Smooth muscle cell (in vitro differentiated cells): ENCODE data around the gene MAPKAP1. TPM values are rescaled to one million over a fixed set of nuclear protein-coding genes. Genes with fewer than 3 reads are reported as not detected.
A peak's percentile ranks its signal among the peaks of the same experiment; 100 is the strongest.

Experiments
- DNase-seq: peaks from one replicate; lab custom pipeline; 2025; ENCODE audit not compliant: unreplicated experiment; lab: John Stamatoyannopoulos, UW
- H2AFZ ChIP-seq: fragments of 200-600 bp; sonication (generic); 2 replicates; pipeline ENCODE4 v1.6.0; 2016; ENCODE audit warnings: antibody characterized with exemption, low read depth, mild to moderate bottlenecking
- H3F3A ChIP-seq: fragments of 200-600 bp; sonication (generic); 2 replicates; pipeline ENCODE4 v1.6.0; 2017; ENCODE audit warnings: antibody characterized with exemption, low read depth
- H3K27ac ChIP-seq: fragments of 200-600 bp; sonication (generic); 2 replicates; pipeline ENCODE4 v1.5.1; 2016; ENCODE audit warnings: low read depth, mild to moderate bottlenecking
- H3K27me3 ChIP-seq: fragments of 200-600 bp; sonication (generic); 2 replicates; pipeline ENCODE4 v1.6.1; 2016; ENCODE audit warnings: low read depth, mild to moderate bottlenecking
- H3K36me3 ChIP-seq: fragments of 200-600 bp; sonication (generic); 2 replicates; pipeline ENCODE4 v1.5.1; 2016; ENCODE audit warnings: low read depth
- H3K4me1 ChIP-seq: fragments of 200-600 bp; sonication (generic); 2 replicates; pipeline ENCODE4 v1.5.1; 2016; ENCODE audit warnings: low read depth
- H3K4me2 ChIP-seq: fragments of 200-600 bp; sonication (generic); 2 replicates; pipeline ENCODE4 v1.6.0; 2016; ENCODE audit warnings: mild to moderate bottlenecking
- H3K4me3 ChIP-seq: fragments of 200-600 bp; sonication (generic); 2 replicates; pipeline ENCODE4 v1.5.1; 2016; ENCODE audit warnings: mild to moderate bottlenecking
- H3K79me2 ChIP-seq: fragments of 200-600 bp; sonication (generic); 2 replicates; pipeline ENCODE4 v1.6.0; 2016; ENCODE audit warnings: low read depth, mild to moderate bottlenecking
- H3K9ac ChIP-seq: fragments of 200-600 bp; sonication (generic); 2 replicates; pipeline ENCODE4 v1.6.0; 2016; ENCODE audit warnings: low read depth
- H3K9me3 ChIP-seq: fragments of 200-600 bp; sonication (generic); replicated peaks from 2 replicates; pipeline ENCODE4 v1.5.1; 2016; ENCODE audit warnings: low read depth
- H4K20me1 ChIP-seq: fragments of 200-600 bp; sonication (generic); 2 replicates; pipeline ENCODE4 v1.6.0; 2016; ENCODE audit warnings: low read depth
- WGBS: methylation state at CpG from one replicate; pipeline ENCODE4 v1.1.7; 2016; ENCODE audit warnings: low lambda C conversion rate; 5-methylcytosine and 5-hydroxymethylcytosine counted together
- polyA plus RNA-seq: library from polyadenylated mRNA; unstranded; fragments of >200 nt; fragmentation: Nextera tagmentation; extraction: Ambion mirVana; gene quantifications from 2 replicates; pipeline ENCODE4 v1.2.1, GENCODE V29; 2016
- total RNA-seq: library from RNA; depleted of rRNA; stranded (reverse); fragments of >200 nt; gene quantifications from 2 replicates; pipeline ENCODE4 v1.2.3, GENCODE V29; 2014
- TF ChIP-seq, protein P1 (sequence below): fragments of 200-600 bp; sonication (generic); IDR thresholded peaks from 2 replicates; pipeline ENCODE4 v1.5.1; 2017; ENCODE audit warnings: borderline replicate concordance, mild to moderate bottlenecking, antibody characterized with exemption; ENCODE audit not compliant: insufficient read depth, poor library complexity, severe bottlenecking

Gene MAPKAP1
- total and polyA plus RNA-seq, 2 experiments from 2014 or later, result 50.1 to 74.5 TPM

DNA sequence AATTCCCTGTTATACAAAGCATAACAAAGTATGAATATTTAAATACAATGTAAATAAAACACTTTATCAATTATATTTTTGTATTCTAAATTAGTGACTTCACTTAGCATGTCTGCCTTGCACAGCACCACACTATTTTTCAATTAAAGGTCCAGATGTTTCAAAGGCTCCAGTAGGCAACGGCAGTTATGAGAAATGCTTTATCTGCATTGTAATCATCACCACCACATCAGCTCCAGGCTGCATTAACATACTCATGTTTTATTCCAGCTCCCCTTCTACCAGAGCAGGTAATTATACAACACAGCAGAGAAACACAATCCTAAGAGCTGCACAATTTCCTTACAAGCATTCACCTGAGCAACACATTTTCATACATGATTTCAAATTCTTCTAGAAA, 102.8 kb downstream of the MAPKAP1 start:
- Histone ChIP-seq H4K20me1 (peaks cover 96% of the 10 kb centered on the region), H3K4me2 (no peak overlapping the region)

DNA sequence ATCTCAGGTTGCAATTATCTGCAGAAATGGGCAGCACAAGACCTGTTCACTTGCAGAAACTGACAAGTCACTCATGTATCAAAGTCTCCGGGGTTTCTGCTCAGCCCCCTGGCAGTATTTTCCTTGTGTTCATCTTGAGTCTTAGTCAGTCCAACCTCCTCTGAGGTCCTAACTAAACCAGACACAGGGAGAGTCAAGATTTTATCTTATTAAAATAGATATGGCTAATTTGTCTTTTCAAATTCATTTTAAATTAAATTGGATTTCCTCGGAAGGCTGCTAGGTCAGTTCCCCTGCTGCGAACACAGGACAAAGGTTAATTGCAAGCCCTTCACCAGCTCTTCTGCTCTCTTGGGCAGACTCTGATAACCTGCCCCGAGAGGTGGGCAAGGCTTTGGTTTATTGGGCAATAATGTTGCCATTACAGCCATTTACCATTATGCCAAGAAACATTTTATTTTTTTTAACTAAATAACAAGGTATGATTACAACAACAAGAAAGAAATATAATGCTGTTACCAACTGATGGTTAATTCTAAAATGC, 103.5 kb downstream of the MAPKAP1 start:
- no peak overlapping the region for H3K4me2 ChIP-seq
- no peak overlapping the region for H3K9ac ChIP-seq
- no peaks in the 10 kb centered on the region for H3K36me3 ChIP-seq
- peaks cover 42% of the 10 kb centered on the region for H3K79me2 ChIP-seq
- no peak overlapping the region for H3K4me3 ChIP-seq
- no peak overlapping the region for H3K27ac ChIP-seq
- no peak overlapping the region for H2AFZ ChIP-seq
- no peaks in the 10 kb centered on the region for H3K9me3 ChIP-seq
- H3F3A ChIP-seq, result peaks cover 3% of the 10 kb centered on the region
- TF ChIP-seq, protein P1, sequence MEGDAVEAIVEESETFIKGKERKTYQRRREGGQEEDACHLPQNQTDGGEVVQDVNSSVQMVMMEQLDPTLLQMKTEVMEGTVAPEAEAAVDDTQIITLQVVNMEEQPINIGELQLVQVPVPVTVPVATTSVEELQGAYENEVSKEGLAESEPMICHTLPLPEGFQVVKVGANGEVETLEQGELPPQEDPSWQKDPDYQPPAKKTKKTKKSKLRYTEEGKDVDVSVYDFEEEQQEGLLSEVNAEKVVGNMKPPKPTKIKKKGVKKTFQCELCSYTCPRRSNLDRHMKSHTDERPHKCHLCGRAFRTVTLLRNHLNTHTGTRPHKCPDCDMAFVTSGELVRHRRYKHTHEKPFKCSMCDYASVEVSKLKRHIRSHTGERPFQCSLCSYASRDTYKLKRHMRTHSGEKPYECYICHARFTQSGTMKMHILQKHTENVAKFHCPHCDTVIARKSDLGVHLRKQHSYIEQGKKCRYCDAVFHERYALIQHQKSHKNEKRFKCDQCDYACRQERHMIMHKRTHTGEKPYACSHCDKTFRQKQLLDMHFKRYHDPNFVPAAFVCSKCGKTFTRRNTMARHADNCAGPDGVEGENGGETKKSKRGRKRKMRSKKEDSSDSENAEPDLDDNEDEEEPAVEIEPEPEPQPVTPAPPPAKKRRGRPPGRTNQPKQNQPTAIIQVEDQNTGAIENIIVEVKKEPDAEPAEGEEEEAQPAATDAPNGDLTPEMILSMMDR, result no peak
- no peak for DNase-seq
- no peaks in the 10 kb centered on the region for H3K27me3 ChIP-seq
- peaks cover 11% of the 10 kb centered on the region for H3K4me1 ChIP-seq
- peaks cover 94% of the 10 kb centered on the region for H4K20me1 ChIP-seq
- 83% methylated on average over 4 of the region's 4 CpGs for WGBS

More for the DNA sequence above, 102.8 kb downstream of the MAPKAP1 start:
- H2AFZ ChIP-seq, result no peak overlapping the region
- no peak overlapping the region for H3K9ac ChIP-seq
- DNase-seq, result no peak
- no peak overlapping the region for H3K27ac ChIP-seq
- TF ChIP-seq, protein P1, result no peak
- no peaks in the 10 kb centered on the region for H3K36me3 ChIP-seq
- 39% methylated on average over 1 of the region's 1 CpG for WGBS
- peaks cover 5% of the 10 kb centered on the region for H3F3A ChIP-seq
- H3K79me2 ChIP-seq, result peaks cover 36% of the 10 kb centered on the region
- no peaks in the 10 kb centered on the region for H3K9me3 ChIP-seq
- H3K4me1 ChIP-seq, result peaks cover 15% of the 10 kb centered on the region
- no peak overlapping the region for H3K4me3 ChIP-seq
- H3K27me3 ChIP-seq, result no peaks in the 10 kb centered on the region

DNA sequence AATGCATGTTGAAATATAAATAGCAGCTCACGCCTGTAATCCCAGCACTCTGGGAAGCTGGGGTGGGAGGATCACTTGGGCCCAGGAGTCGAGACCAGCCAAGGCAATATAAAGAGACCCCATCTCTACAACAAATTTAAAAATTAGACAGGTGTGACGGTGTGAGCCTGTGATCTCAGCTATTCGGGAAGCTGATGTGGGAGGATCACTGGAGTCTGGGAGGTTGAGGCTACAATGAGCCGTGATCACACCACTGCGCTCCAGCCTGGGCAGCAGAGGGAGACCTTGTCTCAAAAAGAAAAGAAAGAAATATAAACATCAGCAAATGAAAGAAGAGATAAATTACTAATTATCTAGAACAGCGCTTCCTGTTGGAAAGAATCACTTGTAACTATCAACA, 105.0 kb downstream of the MAPKAP1 start:
- Histone ChIP-seq H3K9me3 (no peaks in the 10 kb centered on the region), H2AFZ (no peak overlapping the region), H3K79me2 (peaks cover 52% of the 10 kb centered on the region), H3F3A (no peaks in the 10 kb centered on the region), H3K36me3 (no peaks in the 10 kb centered on the region), H3K4me2 (no peak overlapping the region), H4K20me1 (peaks cover 94% of the 10 kb centered on the region), H3K27ac (no peak overlapping the region), H3K9ac (no peak overlapping the region), H3K27me3 (no peaks in the 10 kb centered on the region), H3K4me3 (no peak overlapping the region), H3K4me1 (peaks cover 7% of the 10 kb centered on the region)
- WGBS, result 78% methylated on average over 7 of the region's 7 CpGs
- DNase-seq, result no peak
- TF ChIP-seq, protein P1, result no peak

DNA sequence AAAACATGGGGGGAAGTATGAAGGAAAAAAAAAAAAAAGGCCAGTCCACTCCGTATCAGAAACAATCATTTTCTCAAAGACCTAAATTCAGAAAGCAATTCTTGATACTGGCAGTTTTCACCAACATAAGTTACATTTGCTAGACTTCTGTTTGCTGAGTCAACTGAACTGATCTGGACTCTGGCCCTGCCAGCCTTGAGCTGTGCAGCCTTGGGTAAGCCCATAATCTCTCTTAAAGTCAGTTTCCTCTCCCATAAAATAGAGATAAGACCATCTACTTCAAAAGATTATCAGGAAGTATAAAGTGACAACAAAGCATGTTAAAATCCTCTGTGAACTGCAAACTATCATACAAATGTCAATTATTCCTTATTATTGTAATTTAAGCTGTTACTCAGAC, 106.8 kb downstream of the MAPKAP1 start:
- no peak overlapping the region for H3K9ac ChIP-seq
- H3K9me3 ChIP-seq, result no peaks in the 10 kb centered on the region
- H3K4me3 ChIP-seq, result no peak overlapping the region
- no peak overlapping the region for H2AFZ ChIP-seq
- no peak for DNase-seq
- 25% methylated on average over 1 of the region's 1 CpG for WGBS
- no peaks in the 10 kb centered on the region for H3F3A ChIP-seq
- TF ChIP-seq, protein P1, result no peak
- peaks cover 39% of the 10 kb centered on the region for H3K79me2 ChIP-seq
- H3K27me3 ChIP-seq, result no peaks in the 10 kb centered on the region
- no peaks in the 10 kb centered on the region for H3K4me1 ChIP-seq
- H4K20me1 ChIP-seq, result peaks cover 77% of the 10 kb centered on the region
- peak overlapping the region; percentile 33 for H3K27ac ChIP-seq
- H3K4me2 ChIP-seq, result peak overlapping the region; percentile 60
- no peaks in the 10 kb centered on the region for H3K36me3 ChIP-seq
